IMR-90 (cell line): ENCODE results near the gene CPNE4. TPM values are rescaled to one million over a fixed set of nuclear protein-coding genes. Genes with fewer than 3 reads are reported as not detected.

Experiments
- ATAC-seq: fragments of 200-7000 bp; cut with Tn5 transposase; 2 replicates; pipeline ENCODE4 v1.9.1; 2020; ENCODE audit warnings: low read depth, mild to moderate bottlenecking, moderate library complexity
- BruUV-seq: library from RNA; stranded (reverse); fragments of 400-500 nt; replicated peaks from 2 replicates; lab custom pipeline; 2021; lab: Mats Ljungman, UMichigan
- CTCF ChIA-PET: fragments of 300-600 bp; formaldehyde crosslinking; extraction: SDS; loops from one replicate; lab custom pipeline; 2021; ENCODE audit warnings: antibody characterized with exemption; lab: Yijun Ruan, JAX
- POLR2A ChIA-PET: fragments of 300-600 bp; sonication (Branson Sonifier 250); formaldehyde crosslinking; loops from one replicate; lab custom pipeline; 2022; ENCODE audit warnings: antibody characterized with exemption; ENCODE audit not compliant: unreplicated experiment; lab: Charles Lee
- DNase-seq: peaks from one replicate; pipeline ENCODE4 v3.0.0; 2013
- H2AFZ ChIP-seq: replicated peaks from 2 replicates; pipeline ENCODE3; 2013; ENCODE audit warnings: low read length, mild to moderate bottlenecking; ENCODE audit not compliant: poor library complexity
- H2AK5ac ChIP-seq: 2 replicates; pipeline ENCODE4 v1.6.1; 2013; ENCODE audit warnings: low read depth, low read length, inconsistent platforms
- H2AK9ac ChIP-seq: replicated peaks from 2 replicates; pipeline ENCODE3; 2013; ENCODE audit warnings: mild to moderate bottlenecking, low read depth, low read length, moderate library complexity; ENCODE audit not compliant: poor library complexity
- H2BK120ac ChIP-seq: 2 replicates; pipeline ENCODE4 v1.6.1; 2013; ENCODE audit warnings: low read depth, low read length, inconsistent platforms
- H2BK15ac ChIP-seq: 3 replicates; pipeline ENCODE4 v1.6.1; 2013; ENCODE audit warnings: low read depth, low read length, inconsistent platforms
- H2BK20ac ChIP-seq: 2 replicates; pipeline ENCODE4 v1.6.1; 2013; ENCODE audit warnings: low read depth, mild to moderate bottlenecking, inconsistent platforms, low read length, moderate library complexity
- H2BK5ac ChIP-seq: 2 replicates; pipeline ENCODE4 v1.6.1; 2013; ENCODE audit warnings: mild to moderate bottlenecking, low read depth, low read length, inconsistent platforms; ENCODE audit not compliant: poor library complexity, severe bottlenecking
- H3K14ac ChIP-seq: replicated peaks from 2 replicates; pipeline ENCODE4 v1.6.1; 2013; ENCODE audit warnings: low read depth, low read length, inconsistent platforms
- H3K18ac ChIP-seq: 2 replicates; pipeline ENCODE4 v1.6.1; 2013; ENCODE audit warnings: low read depth, low read length, control low read depth
- H3K23ac ChIP-seq: 2 replicates; pipeline ENCODE4 v1.6.1; 2013; ENCODE audit warnings: low read depth, low read length, inconsistent platforms
- H3K27ac ChIP-seq: 2 replicates; pipeline ENCODE4 v1.5.1; 2013; ENCODE audit warnings: mild to moderate bottlenecking, control low read depth, low read length; ENCODE audit not compliant: insufficient read depth
- H3K27me3 ChIP-seq: 2 replicates; pipeline ENCODE4 v1.6.1; 2013; ENCODE audit warnings: low read length; ENCODE audit not compliant: control insufficient read depth, insufficient read depth
- H3K36me3 ChIP-seq: 2 replicates; pipeline ENCODE4 v1.6.1; 2013; ENCODE audit warnings: low read length, mixed read lengths; ENCODE audit not compliant: control insufficient read depth, insufficient read depth
- H3K4ac ChIP-seq: 2 replicates; pipeline ENCODE4 v1.6.1; 2013; ENCODE audit warnings: low read depth, low read length, inconsistent platforms
- H3K4me1 ChIP-seq: 2 replicates; pipeline ENCODE4 v1.6.1; 2013; ENCODE audit warnings: low read length, mixed read lengths; ENCODE audit not compliant: control insufficient read depth, insufficient read depth
- H3K4me2 ChIP-seq: 2 replicates; pipeline ENCODE4 v1.6.1; 2013; ENCODE audit warnings: low read depth, mild to moderate bottlenecking, control low read depth, low read length, moderate library complexity
- H3K4me3 ChIP-seq: 2 replicates; pipeline ENCODE4 v1.5.1; 2013; ENCODE audit warnings: low read depth, mild to moderate bottlenecking, control low read depth, low read length, moderate library complexity; ENCODE audit not compliant: insufficient read depth
- H3K56ac ChIP-seq: 2 replicates; pipeline ENCODE4 v1.6.1; 2013; ENCODE audit warnings: low read length, inconsistent platforms; ENCODE audit not compliant: insufficient read depth; ENCODE audit errors: extremely low read depth
- H3K79me1 ChIP-seq, 2 experiments: 2 replicates each; pipeline ENCODE4 v1.6.1; 2013; ENCODE audit warnings: low read length in 2 of 2, inconsistent platforms in 1 of 2, low read depth in 1 of 2
- H3K9ac ChIP-seq: 2 replicates; pipeline ENCODE4 v1.6.1; 2013; ENCODE audit warnings: low read depth, low read length, control low read depth
- H3K9me1 ChIP-seq: 2 replicates; pipeline ENCODE4 v1.6.1; 2013; ENCODE audit warnings: low read length, inconsistent platforms; ENCODE audit not compliant: insufficient read depth
- H3K9me3 ChIP-seq: 2 replicates; pipeline ENCODE4 v1.6.1; 2013; ENCODE audit warnings: low read length; ENCODE audit not compliant: control insufficient read depth, insufficient read depth
- H4K20me1 ChIP-seq: 2 replicates; pipeline ENCODE4 v1.6.1; 2013; ENCODE audit warnings: low read length, inconsistent platforms; ENCODE audit not compliant: insufficient read depth
- H4K5ac ChIP-seq: 2 replicates; pipeline ENCODE4 v1.6.1; 2013; ENCODE audit warnings: mild to moderate bottlenecking, low read depth, low read length, control low read depth
- H4K8ac ChIP-seq, 2 experiments: 2 replicates each; pipeline ENCODE4 v1.6.1; 2013; ENCODE audit warnings: low read depth in 2 of 2, low read length in 2 of 2, control low read depth in 1 of 2, inconsistent platforms in 1 of 2
- H4K91ac ChIP-seq: 2 replicates; pipeline ENCODE4 v1.6.1; 2013; ENCODE audit warnings: low read depth, low read length, inconsistent platforms; ENCODE audit not compliant: insufficient read depth
- BHLHE40 ChIP-seq: fragments of 150-350 bp; IDR thresholded peaks from 2 replicates; pipeline ENCODE4 v1.6.1; 2016; ENCODE audit warnings: mild to moderate bottlenecking, low read depth, low read length
- CEBPB ChIP-seq: IDR thresholded peaks from 2 replicates; pipeline ENCODE4 v1.6.1; 2012; ENCODE audit warnings: low read depth, low read length, improper control_type of control experiment
- CHD1 ChIP-seq: IDR thresholded peaks from 2 replicates; pipeline ENCODE4 v1.6.1; 2012; ENCODE audit warnings: low read depth, low read length, improper control_type of control experiment
- CTCF ChIP-seq: conservative IDR thresholded peaks from 2 replicates; pipeline ENCODE4 v1.5.1; 2012; ENCODE audit warnings: mild to moderate bottlenecking, low read depth, low read length, improper control_type of control experiment
- ELK1 ChIP-seq: fragments of 150-350 bp; IDR thresholded peaks from 2 replicates; pipeline ENCODE4 v1.6.1; 2016; ENCODE audit warnings: low read depth, mild to moderate bottlenecking, low read length, moderate library complexity, borderline replicate concordance
- FOS ChIP-seq: fragments of 150-350 bp; IDR thresholded peaks from 2 replicates; pipeline ENCODE4 v1.6.1; 2016; ENCODE audit warnings: low read depth, low read length
- MAFK ChIP-seq: IDR thresholded peaks from 2 replicates; pipeline ENCODE4 v1.6.1; 2012; ENCODE audit warnings: low read depth, low read length, improper control_type of control experiment
- MAZ ChIP-seq: IDR thresholded peaks from 2 replicates; pipeline ENCODE4 v1.6.1; 2012; ENCODE audit warnings: low read depth, mild to moderate bottlenecking, low read length, improper control_type of control experiment, moderate library complexity, borderline replicate concordance
- MXI1 ChIP-seq: IDR thresholded peaks from 2 replicates; pipeline ENCODE4 v1.6.1; 2012; ENCODE audit warnings: low read depth, mild to moderate bottlenecking, low read length, moderate library complexity, borderline replicate concordance
- NFE2L2 ChIP-seq: fragments of 150-350 bp; IDR thresholded peaks from 2 replicates; pipeline ENCODE4 v1.6.1; 2016; ENCODE audit warnings: low read depth, mild to moderate bottlenecking, low read length
- POLR2A ChIP-seq: IDR thresholded peaks from 2 replicates; pipeline ENCODE4 v1.6.1; 2012; ENCODE audit warnings: mild to moderate bottlenecking, low read depth, low read length
- RAD21 ChIP-seq: IDR thresholded peaks from 2 replicates; pipeline ENCODE4 v1.6.1; 2012; ENCODE audit warnings: low read length, improper control_type of control experiment
- RCOR1 ChIP-seq: IDR thresholded peaks from 2 replicates; pipeline ENCODE4 v1.6.1; 2012; ENCODE audit warnings: mild to moderate bottlenecking, low read length, improper control_type of control experiment; ENCODE audit not compliant: insufficient replicate concordance
- RFX5 ChIP-seq: IDR thresholded peaks from 2 replicates; pipeline ENCODE4 v1.8.0; 2012; ENCODE audit warnings: low read depth, mild to moderate bottlenecking, low read length, moderate library complexity
- SMC3 ChIP-seq: fragments of 150-350 bp; IDR thresholded peaks from 2 replicates; pipeline ENCODE4 v1.6.1; 2016; ENCODE audit warnings: low read depth, mild to moderate bottlenecking, antibody characterized with exemption, low read length, moderate library complexity
- USF2 ChIP-seq: fragments of 150-350 bp; IDR thresholded peaks from 2 replicates; pipeline ENCODE4 v1.6.1; 2017; ENCODE audit warnings: mild to moderate bottlenecking, antibody characterized with exemption, low read length, low read depth
- WGBS, 2 experiments: methylation state at CpG; one replicate each; pipeline versions ENCODE4 v1.1.5 to v1.1.7; 2013; ENCODE audit warnings: missing lambda C conversion rate in 2 of 2; ENCODE audit not compliant: insufficient read length in 1 of 2; ENCODE audit errors: extremely low coverage in 2 of 2; 5-methylcytosine and 5-hydroxymethylcytosine counted together
- dilution Hi-C: fragments of 300-500 bp; cut with HindIII; formaldehyde crosslinking; loops from one replicate; pipeline ENCODE4 v1.14.3; 2018; ENCODE audit warnings: low sequenced_read_pairs; ENCODE audit not compliant: unreplicated experiment
- in situ Hi-C: fragments of 300-500 bp; cut with MboI; formaldehyde crosslinking; loops from 3 replicates; pipeline ENCODE4 v1.14.3; 2019; ENCODE audit warnings: low sequenced_read_pairs, inconsistent platforms, mixed read lengths
- intact Hi-C: fragments of 100-400 bp; cut with micrococcal nuclease; formaldehyde crosslinking; loops from 2 replicates; pipeline ENCODE4 v1.10.0; 2022
- polyA plus RNA-seq, 3 experiments: library from polyadenylated mRNA; depleted of rRNA; stranded (reverse); fragments of >200 nt; gene quantifications; 2 replicates each; pipeline ENCODE4 v1.2.3, GENCODE V29; 2012; ENCODE audit warnings: low replicate concordance in 1 of 3
- total RNA-seq: library from RNA; depleted of rRNA; stranded (reverse); fragments of >200 nt; gene quantifications from 2 replicates; pipeline ENCODE4 v1.2.3, GENCODE V29; 2012

The CPNE4 gene
- total and polyA plus RNA-seq, 2 of the 4 experiments (the other 2 are of a cell fraction), result not detected

- H3K14ac ChIP-seq, result no peak overlapping the region
- no peak overlapping the region for H3K27ac ChIP-seq
- CTCF ChIA-PET, result no interaction called here
- no peak overlapping the region for H2BK20ac ChIP-seq
- no peak overlapping the region for H4K5ac ChIP-seq
- H3K23ac ChIP-seq, result no peak overlapping the region
- DNase-seq, result no peak
- H2BK120ac ChIP-seq, result no peak overlapping the region
- H3K4me1 ChIP-seq, result no peaks in the 10 kb centered on the region
- H2AK9ac ChIP-seq, result no peak overlapping the region
- H3K9ac ChIP-seq, result no peak overlapping the region
- H3K18ac ChIP-seq, result no peak overlapping the region
- H2AFZ ChIP-seq, result no peak overlapping the region
- no peak for ATAC-seq
- no peak overlapping the region for H2BK5ac ChIP-seq
- no peak overlapping the region for H4K91ac ChIP-seq
- H3K4me2 ChIP-seq, result no peak overlapping the region
- H3K4ac ChIP-seq, result no peak overlapping the region
- no peak overlapping the region for H3K4me3 ChIP-seq
- no peaks in the 10 kb centered on the region for H3K9me1 ChIP-seq
- no peaks in the 10 kb centered on the region for H3K36me3 ChIP-seq
- intact Hi-C loops (no loop called here), in situ Hi-C loops (no loop called here), dilution Hi-C loops (no loop called here)
- TF ChIP-seq CHD1 (no peak), MAFK (no peak), CTCF (no peak), ELK1 (no peak), BHLHE40 (no peak), CEBPB (no peak), RFX5 (no peak), MAZ (no peak), RAD21 (no peak), FOS (no peak), RCOR1 (no peak), NFE2L2 (no peak), USF2 (no peak), SMC3 (no peak), MXI1 (no peak), POLR2A (no peak)
- H3K9me3 ChIP-seq, result no peaks in the 10 kb centered on the region
- no peak overlapping the region for H4K8ac ChIP-seq
- H3K79me1 ChIP-seq, result no peaks in the 10 kb centered on the region
- no peaks in the 10 kb centered on the region for H3K27me3 ChIP-seq
- no peaks in the 10 kb centered on the region for H4K20me1 ChIP-seq
- POLR2A ChIA-PET, result no interaction called here
- H2BK15ac ChIP-seq, result no peak overlapping the region
- BruUV-seq, result no TSS peak
- no peak overlapping the region for H2AK5ac ChIP-seq
- H3K56ac ChIP-seq, result no peak overlapping the region
- no CpG with 5 or more reads among the region's 1 CpG for WGBS, 2 experiments
Measured at GRCh38 chr3:131998027-131998426, 36.8 kb downstream of the CPNE4 start.
